Thyroid gland (tissue), 4 donors: ENCODE measurements around the gene FOXP1.

Source experiments
- POLR2A ChIP-seq, 2 donors: fragments of 450-650 bp; IDR thresholded peaks; one replicate each; pipeline ENCODE4 v1.6.1; 2017; ENCODE audit warnings: antibody characterized with exemption in 2 of 2, mild to moderate bottlenecking in 2 of 2, moderate library complexity in 1 of 2
- TF ChIP-seq, protein P1 (sequence below), 6 experiments: fragments of 200-600 bp in 3 of 6; fragments of 450-650 bp in 3 of 6; sonication (generic) in 3 of 6; IDR thresholded peaks; one replicate each; pipeline ENCODE4 v1.5.1; 2016 to 2019; ENCODE audit warnings: antibody characterized with exemption in 6 of 6, mild to moderate bottlenecking in 2 of 6, inconsistent platforms in 1 of 6, moderate library complexity in 1 of 6

DNA sequence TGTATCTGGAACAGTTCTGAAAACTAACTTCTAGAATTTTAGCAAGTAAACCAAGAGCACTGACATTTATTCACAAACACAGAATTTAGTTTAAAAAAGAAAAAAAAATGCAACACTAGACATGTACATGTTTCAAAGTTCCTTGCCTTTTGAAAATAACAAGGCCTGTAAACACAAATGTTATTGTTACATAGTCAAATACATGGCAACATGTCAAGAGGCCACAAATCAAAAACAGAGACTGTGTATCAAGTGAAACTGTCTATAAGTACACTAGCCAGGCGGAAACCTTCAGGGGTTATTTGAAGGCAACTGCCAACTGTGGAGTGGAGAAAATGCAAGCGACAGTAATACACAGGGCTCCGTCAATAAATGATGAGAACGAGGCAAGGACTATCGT is 547.6 kb downstream of the FOXP1 start:
- TF ChIP-seq, protein P1, sequence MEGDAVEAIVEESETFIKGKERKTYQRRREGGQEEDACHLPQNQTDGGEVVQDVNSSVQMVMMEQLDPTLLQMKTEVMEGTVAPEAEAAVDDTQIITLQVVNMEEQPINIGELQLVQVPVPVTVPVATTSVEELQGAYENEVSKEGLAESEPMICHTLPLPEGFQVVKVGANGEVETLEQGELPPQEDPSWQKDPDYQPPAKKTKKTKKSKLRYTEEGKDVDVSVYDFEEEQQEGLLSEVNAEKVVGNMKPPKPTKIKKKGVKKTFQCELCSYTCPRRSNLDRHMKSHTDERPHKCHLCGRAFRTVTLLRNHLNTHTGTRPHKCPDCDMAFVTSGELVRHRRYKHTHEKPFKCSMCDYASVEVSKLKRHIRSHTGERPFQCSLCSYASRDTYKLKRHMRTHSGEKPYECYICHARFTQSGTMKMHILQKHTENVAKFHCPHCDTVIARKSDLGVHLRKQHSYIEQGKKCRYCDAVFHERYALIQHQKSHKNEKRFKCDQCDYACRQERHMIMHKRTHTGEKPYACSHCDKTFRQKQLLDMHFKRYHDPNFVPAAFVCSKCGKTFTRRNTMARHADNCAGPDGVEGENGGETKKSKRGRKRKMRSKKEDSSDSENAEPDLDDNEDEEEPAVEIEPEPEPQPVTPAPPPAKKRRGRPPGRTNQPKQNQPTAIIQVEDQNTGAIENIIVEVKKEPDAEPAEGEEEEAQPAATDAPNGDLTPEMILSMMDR (IDR thresholded peaks at IDR 0.05), result no peak
- TF ChIP-seq POLR2A (IDR thresholded peaks at IDR 0.05), result no peak
